Adrenal gland (tissue), 12 donors: Measurements from ENCODE around the gene KSR2. TPM values are rescaled to one million over a fixed set of nuclear protein-coding genes. Genes with fewer than 3 reads are reported as not detected.
"Not testable (repeated sequence)": the region's sequence is repeated elsewhere in the genome, so short reads cannot be mapped to it uniquely, and the experiment has no call there.

Source experiments
- DNase-seq, 7 donors: peaks; one replicate each; pipeline ENCODE4 v3.0.0-alpha.2; 2019 to 2020
- H3K27ac ChIP-seq, 5 donors: fragments of 200-600 bp; sonication (generic) in 4 of 5; 1 replicate in 3 of 5; 2 replicates in 2 of 5; pipeline versions ENCODE4 v1.5.1 to v1.8.0; 2016 to 2020; ENCODE audit warnings: mild to moderate bottlenecking in 1 of 5
- H3K27me3 ChIP-seq: fragments of 200-600 bp; 2 replicates; pipeline ENCODE4 v1.8.0; 2021
- H3K36me3 ChIP-seq, 2 donors: fragments of 200-600 bp; replicated peaks in 1 of 2; 1 replicate in 1 of 2; 2 replicates in 1 of 2; pipeline versions ENCODE4 v1.5.1 to v1.8.0; 2018 to 2022
- H3K4me1 ChIP-seq, 2 donors: fragments of 200-600 bp; replicated peaks in 1 of 2; 1 replicate in 1 of 2; 2 replicates in 1 of 2; pipeline versions ENCODE4 v1.5.1 to v1.8.0; 2018 to 2021
- H3K4me3 ChIP-seq, 4 donors: fragments of 200-600 bp; sonication (generic) in 3 of 4; one replicate each; pipeline ENCODE4 v1.5.1; 2016 to 2018
- H3K9me3 ChIP-seq, 3 donors: fragments of 200-600 bp; sonication (generic) in 1 of 3; replicated peaks in 1 of 3; 1 replicate in 2 of 3; 2 replicates in 1 of 3; pipeline versions ENCODE4 v1.5.1 to v1.8.0; 2016 to 2021
- POLR2A ChIP-seq, 2 donors: fragments of 450-650 bp; IDR thresholded peaks; one replicate each; pipeline ENCODE4 v1.6.1; 2017; ENCODE audit warnings: antibody characterized with exemption in 2 of 2, mild to moderate bottlenecking in 2 of 2, moderate library complexity in 1 of 2
- WGBS, 4 donors: extraction: QIAGEN DNeasy Blood & Tissue Kit in 2 of 4; methylation state at CpG; one replicate each; pipeline versions ENCODE4 v1.1.5 to v1.1.7; 2013 to 2017; 5-methylcytosine and 5-hydroxymethylcytosine counted together
- intact Hi-C, 2 donors: fragments of 100-400 bp; cut with DNase I; formaldehyde crosslinking; loops; one replicate each; pipeline versions ENCODE4 v1.14.1 to v1.15.0; 2022 to 2023
- polyA plus RNA-seq, 3 donors: library from polyadenylated mRNA; stranded (reverse); fragments of 200-250 nt in 2 of 3; fragments of 350-450 nt in 1 of 3; fragmentation: Illumina TruSeq in 1 of 3; extraction: RNeasy Lipid Tissue Mini Kit (QIAGEN cat#74804) in 1 of 3; gene quantifications; one replicate each; pipeline ENCODE4 v1.2.3, GENCODE V29; 2013 to 2014
- total RNA-seq, 9 donors: library from RNA; depleted of rRNA in 4 of 9; stranded (reverse); fragments of >200 nt in 4 of 9; fragments of 120-200 nt in 1 of 9; fragmentation: NEBNext Ultra II Directional in 1 of 9; extraction: Animal tissue kit (Norgen Biotek cat#: 25700) in 1 of 9; gene quantifications; one replicate each; pipeline versions ENCODE4 v1.1.0 to v1.2.4, GENCODE V29; 2013 to 2023
- TF ChIP-seq, protein P1 (sequence below), 6 experiments: fragments of 450-650 bp in 4 of 6; fragments of 200-600 bp in 2 of 6; sonication (generic) in 1 of 6; IDR thresholded peaks; 1 replicate in 5 of 6; 2 replicates in 1 of 6; pipeline versions ENCODE4 v1.5.1 to v1.8.0; 2016 to 2021; ENCODE audit warnings: antibody characterized with exemption in 6 of 6, mild to moderate bottlenecking in 2 of 6, moderate library complexity in 1 of 6
- donor health status: healthy with polysubstance abuse.
- donor health status: Bipolar disorder and iron deficiency.
- donor health status: DM: yes; HTN: yes; CAD: no.
- donor health status: DM: no; HTN: no; CAD: no.
- donor health status: DM: no; HTN: no; CAD: no.
- donor health status: DM: yes; HTN: yes; CAD: no.

The KSR2 gene
- total and polyA plus RNA-seq, 12 donors = 0.03 to 2.7 (median 0.84) TPM; not detected in 3

DNA sequence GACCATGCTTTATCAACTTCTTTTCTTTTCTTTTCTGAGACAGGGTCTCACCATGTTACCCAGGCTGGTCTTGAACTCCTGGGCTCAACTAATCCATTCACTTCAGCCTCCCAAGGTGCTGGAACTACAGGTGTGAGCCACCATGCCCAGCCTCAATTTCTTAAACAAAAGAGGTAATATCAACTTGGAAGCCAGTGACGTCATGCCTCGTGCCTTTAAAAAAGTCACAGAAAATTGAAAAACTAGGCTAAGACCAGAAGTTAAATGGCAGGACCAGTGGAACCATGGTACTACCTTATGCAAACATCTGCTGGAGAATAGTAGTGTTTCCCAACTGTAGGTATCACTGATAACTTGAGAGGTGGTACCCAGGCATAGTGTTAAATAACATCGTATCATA lies 103.3 kb downstream of the KSR2 start:
- intact Hi-C loops = no loop called here
- Histone ChIP-seq H3K36me3 (no peaks in the 10 kb centered on the region), H3K9me3 (no peaks in the 10 kb centered on the region), H3K27ac (no peak overlapping the region), H3K27me3 (no peaks in the 10 kb centered on the region), H3K4me3 (no peak overlapping the region), H3K4me1 (no peaks in the 10 kb centered on the region)
- WGBS, 4 donors = 80 to 84% (median 82%) methylated on average over 3 of the region's 3 CpGs
- TF ChIP-seq POLR2A (IDR thresholded peaks at IDR 0.05) = no peak
- TF ChIP-seq, protein P1, sequence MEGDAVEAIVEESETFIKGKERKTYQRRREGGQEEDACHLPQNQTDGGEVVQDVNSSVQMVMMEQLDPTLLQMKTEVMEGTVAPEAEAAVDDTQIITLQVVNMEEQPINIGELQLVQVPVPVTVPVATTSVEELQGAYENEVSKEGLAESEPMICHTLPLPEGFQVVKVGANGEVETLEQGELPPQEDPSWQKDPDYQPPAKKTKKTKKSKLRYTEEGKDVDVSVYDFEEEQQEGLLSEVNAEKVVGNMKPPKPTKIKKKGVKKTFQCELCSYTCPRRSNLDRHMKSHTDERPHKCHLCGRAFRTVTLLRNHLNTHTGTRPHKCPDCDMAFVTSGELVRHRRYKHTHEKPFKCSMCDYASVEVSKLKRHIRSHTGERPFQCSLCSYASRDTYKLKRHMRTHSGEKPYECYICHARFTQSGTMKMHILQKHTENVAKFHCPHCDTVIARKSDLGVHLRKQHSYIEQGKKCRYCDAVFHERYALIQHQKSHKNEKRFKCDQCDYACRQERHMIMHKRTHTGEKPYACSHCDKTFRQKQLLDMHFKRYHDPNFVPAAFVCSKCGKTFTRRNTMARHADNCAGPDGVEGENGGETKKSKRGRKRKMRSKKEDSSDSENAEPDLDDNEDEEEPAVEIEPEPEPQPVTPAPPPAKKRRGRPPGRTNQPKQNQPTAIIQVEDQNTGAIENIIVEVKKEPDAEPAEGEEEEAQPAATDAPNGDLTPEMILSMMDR (IDR thresholded peaks at IDR 0.05) = no peak
- no peak for DNase-seq

- Histone ChIP-seq H3K27me3 (no peaks in the 10 kb centered on the region), H3K36me3 (no peaks in the 10 kb centered on the region), H3K4me3 (no peak overlapping the region), H3K4me1 (no peaks in the 10 kb centered on the region), H3K9me3 (no peaks in the 10 kb centered on the region), H3K27ac (no peak overlapping the region)
- no peak for DNase-seq
- intact Hi-C loops = no loop called here
- TF ChIP-seq, protein P1 (IDR thresholded peaks at IDR 0.05) = no peak
- TF ChIP-seq POLR2A (IDR thresholded peaks at IDR 0.05) = no peak
- 80 to 88% (median 86%) methylated on average over 8 to 10 of the region's 10 CpGs for WGBS, 4 donors
These were observed 105.6 kb downstream of the KSR2 start for GRCh38 chr12:117863002-117863709.

- H3K9me3 ChIP-seq = no peaks in the 10 kb centered on the region
- TF ChIP-seq, protein P1 (IDR thresholded peaks at IDR 0.05) = no peak
- no peak for TF ChIP-seq POLR2A (IDR thresholded peaks at IDR 0.05)
- no peak overlapping the region for H3K4me3 ChIP-seq
- no peaks in the 10 kb centered on the region for H3K36me3 ChIP-seq
- intact Hi-C loops = no loop called here
- DNase-seq = no peak
- no peaks in the 10 kb centered on the region for H3K4me1 ChIP-seq
- H3K27ac ChIP-seq = no peak overlapping the region
- no peaks in the 10 kb centered on the region for H3K27me3 ChIP-seq
These were observed 107.1 kb downstream of the KSR2 start for GRCh38 chr12:117861691-117862090.

- H3K9me3 ChIP-seq, H3K4me3 ChIP-seq, H3K4me1 ChIP-seq, H3K27ac ChIP-seq, DNase-seq, H3K36me3 ChIP-seq, intact Hi-C loops, H3K27me3 ChIP-seq: not testable (repeated sequence)
- WGBS, 4 donors = 88 to 90% (median 89%) methylated on average over 13 of the region's 13 CpGs
These were observed 108.0 kb downstream of the KSR2 start for GRCh38 chr12:117860787-117861290.

GRCh38 chr12:117860111-117860510 lies 108.7 kb downstream of the KSR2 start:
- H3K27me3 ChIP-seq = no peaks in the 10 kb centered on the region
- 60 to 84% (median 80%) methylated on average over 7 to 15 of the region's 15 CpGs for WGBS, 4 donors
- intact Hi-C loops = no loop called here

More at GRCh38 chr12:117860111-117860510, 108.7 kb downstream of the KSR2 start:
- TF ChIP-seq POLR2A (IDR thresholded peaks at IDR 0.05) = no peak
- TF ChIP-seq, protein P1 (IDR thresholded peaks at IDR 0.05) = no peak
- no peaks in the 10 kb centered on the region for H3K36me3 ChIP-seq
- H3K27ac ChIP-seq = no peak overlapping the region
- H3K4me1 ChIP-seq = no peaks in the 10 kb centered on the region
- H3K4me3 ChIP-seq = no peak overlapping the region
- no peak for DNase-seq
- H3K9me3 ChIP-seq = no peaks in the 10 kb centered on the region
